ENCODE measurements around the gene PPIAL4G. TPM values are rescaled to one million over a fixed set of nuclear protein-coding genes. Genes with fewer than 3 reads are reported as not detected.

PPIAL4G gene
- not detected in 2 replicates for total RNA-seq

GRCh38 chr1:148483029-148483428 is at the start of gene PPIAL4G:
Gene PPIAL4G (minus strand): TSS chr1:148483302. CDS start chr1:148483252, 50 bp downstream.

Other genes with a start within 250 kb of the PPIAL4G start
- gene NBPF14, start 112.7 kb upstream of the PPIAL4G start, total RNA-seq, result 13.1 and 23.1 TPM in 2 replicates